H9 (cell line): ENCODE measurements around the gene MCL1. TPM values are rescaled to one million over a fixed set of nuclear protein-coding genes. Genes with fewer than 3 reads are reported as not detected.
A peak's percentile ranks its signal among the peaks of the same experiment; 100 is the strongest.

Experiments
- DNase-seq: peaks from one replicate; pipeline ENCODE4 v3.0.0-alpha.2; 2017
- H2AFZ ChIP-seq: one replicate; pipeline ENCODE4 v1.6.1; 2013; ENCODE audit warnings: mild to moderate bottlenecking, low read length, control low read depth, moderate library complexity
- H2AK5ac ChIP-seq: 2 replicates; pipeline ENCODE4 v1.6.1; 2013; ENCODE audit warnings: low read length, control low read depth, mixed read lengths; ENCODE audit not compliant: insufficient read length
- H2BK120ac ChIP-seq: one replicate; pipeline ENCODE4 v1.6.1; 2013; ENCODE audit warnings: low read depth, mild to moderate bottlenecking, low read length, control low read depth, inconsistent platforms; ENCODE audit not compliant: poor library complexity, severe bottlenecking
- H2BK12ac ChIP-seq: 2 replicates; pipeline ENCODE4 v1.6.1; 2013; ENCODE audit warnings: low read length, control low read depth, mixed read lengths, low read depth; ENCODE audit not compliant: insufficient read length
- H2BK15ac ChIP-seq: 2 replicates; pipeline ENCODE4 v1.6.1; 2013; ENCODE audit warnings: low read depth, low read length, control low read depth
- H2BK20ac ChIP-seq: one replicate; pipeline ENCODE4 v1.6.1; 2013; ENCODE audit warnings: low read depth, mild to moderate bottlenecking, low read length, control low read depth, inconsistent platforms; ENCODE audit not compliant: poor library complexity, severe bottlenecking
- H2BK5ac ChIP-seq: 2 replicates; pipeline ENCODE4 v1.6.1; 2013; ENCODE audit warnings: low read length, control low read depth, mixed read lengths; ENCODE audit not compliant: insufficient read length
- H3K14ac ChIP-seq: 2 replicates; pipeline ENCODE4 v1.6.1; 2013; ENCODE audit warnings: low read length, control low read depth; ENCODE audit not compliant: insufficient read depth
- H3K18ac ChIP-seq: 2 replicates; pipeline ENCODE4 v1.6.1; 2013; ENCODE audit warnings: low read depth, mild to moderate bottlenecking, mixed read lengths, low read length, control low read depth; ENCODE audit not compliant: insufficient read length
- H3K23ac ChIP-seq: 2 replicates; pipeline ENCODE4 v1.6.1; 2013; ENCODE audit warnings: low read length, control low read depth, mixed read lengths, low read depth; ENCODE audit not compliant: insufficient read length
- H3K23me2 ChIP-seq: 2 replicates; pipeline ENCODE4 v1.6.1; 2013; ENCODE audit warnings: low read depth, mild to moderate bottlenecking, mixed read lengths, low read length, control low read depth; ENCODE audit not compliant: insufficient read length, poor library complexity, severe bottlenecking
- H3K27ac ChIP-seq: 2 replicates; pipeline ENCODE4 v1.5.1; 2013; ENCODE audit warnings: low read length, control low read depth, mixed read lengths, low read depth; ENCODE audit not compliant: insufficient read length
- H3K27me3 ChIP-seq: 2 replicates; pipeline ENCODE4 v1.6.1; 2013; ENCODE audit warnings: low read length, control low read depth, inconsistent platforms; ENCODE audit not compliant: insufficient read depth
- H3K4ac ChIP-seq: 2 replicates; pipeline ENCODE4 v1.6.1; 2013; ENCODE audit warnings: low read depth, mild to moderate bottlenecking, control low read depth, inconsistent platforms, low read length, moderate library complexity
- H3K4me1 ChIP-seq: 2 replicates; pipeline ENCODE4 v1.6.1; 2013; ENCODE audit warnings: low read length, control low read depth, inconsistent platforms; ENCODE audit not compliant: insufficient read depth
- H3K4me2 ChIP-seq: 2 replicates; pipeline ENCODE4 v1.6.1; 2013; ENCODE audit warnings: low read length, control low read depth, mixed read lengths; ENCODE audit not compliant: insufficient read length, insufficient read depth
- H3K56ac ChIP-seq: 2 replicates; pipeline ENCODE4 v1.6.1; 2013; ENCODE audit warnings: low read depth, mild to moderate bottlenecking, mixed read lengths, low read length, control low read depth; ENCODE audit not compliant: insufficient read length
- H3K79me1 ChIP-seq: 2 replicates; pipeline ENCODE4 v1.6.1; 2013; ENCODE audit warnings: low read depth, mild to moderate bottlenecking, moderate library complexity, low read length, control low read depth, inconsistent platforms; ENCODE audit not compliant: insufficient read depth, poor library complexity, severe bottlenecking
- H3K79me2 ChIP-seq: 2 replicates; pipeline ENCODE4 v1.6.1; 2013; ENCODE audit warnings: low read length, control low read depth, inconsistent platforms; ENCODE audit not compliant: insufficient read depth
- H3K9ac ChIP-seq: 2 replicates; pipeline ENCODE4 v1.6.1; 2013; ENCODE audit warnings: low read length, control low read depth, mixed read lengths; ENCODE audit not compliant: insufficient read length; ENCODE audit errors: extremely low read depth
- H3K9me3 ChIP-seq: one replicate; pipeline ENCODE4 v1.6.1; 2013; ENCODE audit warnings: low read depth, low read length, inconsistent platforms; ENCODE audit not compliant: control insufficient read depth
- H3T11ph ChIP-seq: one replicate; pipeline ENCODE4 v1.6.1; 2013; ENCODE audit warnings: mild to moderate bottlenecking, low read length, control low read depth, inconsistent platforms
- H4K20me1 ChIP-seq: one replicate; pipeline ENCODE4 v1.6.1; 2013; ENCODE audit not compliant: control insufficient read depth, insufficient read length, insufficient read depth
- H4K5ac ChIP-seq: 2 replicates; pipeline ENCODE4 v1.6.1; 2013; ENCODE audit warnings: low read depth, mild to moderate bottlenecking, mixed read lengths, low read length, control low read depth; ENCODE audit not compliant: insufficient read length
- H4K8ac ChIP-seq: replicated peaks from 2 replicates; pipeline ENCODE4 v1.6.1; 2013; ENCODE audit warnings: low read length, control low read depth, mixed read lengths, low read depth; ENCODE audit not compliant: insufficient read length
- H4K91ac ChIP-seq: 2 replicates; pipeline ENCODE4 v1.6.1; 2013; ENCODE audit warnings: low read depth, mild to moderate bottlenecking, moderate library complexity, mixed read lengths, low read length, control low read depth; ENCODE audit not compliant: insufficient read length
- H3K27ac Mint-ChIP-seq, 3 experiments: 2 replicates in 2 of 3; 3 replicates in 1 of 3; pipeline ENCODE4 v1.8.0; 2020 to 2021; ENCODE audit warnings: mixed read lengths in 3 of 3, mild to moderate bottlenecking in 1 of 3, moderate library complexity in 1 of 3
- H3K27me3 Mint-ChIP-seq: 2 replicates; pipeline ENCODE4 v1.8.0; 2021; ENCODE audit warnings: low read depth, mild to moderate bottlenecking, moderate library complexity, mixed read lengths
- H3K36me3 Mint-ChIP-seq, 3 experiments: 2 replicates in 2 of 3; 3 replicates in 1 of 3; pipeline ENCODE4 v1.8.0; 2020 to 2021; ENCODE audit warnings: low read depth in 3 of 3, mixed read lengths in 3 of 3; ENCODE audit not compliant: insufficient read depth in 1 of 3
- H3K4me1 Mint-ChIP-seq, 2 experiments: 2 replicates each; pipeline ENCODE4 v1.8.0; 2020; ENCODE audit warnings: mixed read lengths in 2 of 2
- H3K4me3 Mint-ChIP-seq, 2 experiments: 2 replicates in 1 of 2; 3 replicates in 1 of 2; pipeline ENCODE4 v1.8.0; 2020 to 2021; ENCODE audit warnings: mild to moderate bottlenecking in 2 of 2, mixed read lengths in 2 of 2, moderate library complexity in 1 of 2
- H3K9me3 Mint-ChIP-seq, 2 experiments: 2 replicates in 1 of 2; 3 replicates in 1 of 2; pipeline ENCODE4 v1.8.0; 2020; ENCODE audit warnings: mild to moderate bottlenecking in 2 of 2, mixed read lengths in 2 of 2, moderate library complexity in 1 of 2
- CTCF ChIP-seq: fragments of 200-600 bp; sonication (generic); conservative IDR thresholded peaks from 3 replicates; pipeline ENCODE4 v1.8.0; 2021; ENCODE audit warnings: antibody characterized with exemption, mild to moderate bottlenecking
- WGBS: extraction: QIAGEN DNeasy Blood & Tissue Kit; methylation state at CpG from one replicate; pipeline ENCODE4 v1.1.7; 2013; ENCODE audit warnings: missing lambda C conversion rate, low lambda C conversion rate, mixed read lengths; ENCODE audit not compliant: insufficient read length; ENCODE audit errors: extremely low coverage; 5-methylcytosine and 5-hydroxymethylcytosine counted together
- total RNA-seq: library from RNA; stranded (reverse); gene quantifications from 2 replicates; pipeline ENCODE4 v1.2.1, GENCODE V29; 2021

The MCL1 gene
- total RNA-seq, 1 experiment from 2014 or later: 247 TPM

GRCh38 chr1:150615346-150616201 lies 36.2 kb upstream of the MCL1 start:
- Histone ChIP-seq H2BK15ac (no peak overlapping the region), H3K9me3 (no peaks in the 10 kb centered on the region), H2BK120ac (no peak overlapping the region), H3K23me2 (no peaks in the 10 kb centered on the region), H2BK5ac (no peak overlapping the region), H3K23ac (no peak overlapping the region), H3K14ac (no peak overlapping the region), H4K91ac (no peak overlapping the region), H3K27ac (no peak overlapping the region), H3K18ac (no peak overlapping the region), H2BK20ac (no peak overlapping the region), H2BK12ac (no peak overlapping the region), H4K20me1 (no peaks in the 10 kb centered on the region), H4K8ac (no peak overlapping the region), H3K4ac (no peak overlapping the region; the same call in 1 of the 2 replicates), H3K56ac (no peak overlapping the region), H3K79me2 (no peaks in the 10 kb centered on the region), H3K27me3 (no peaks in the 10 kb centered on the region), H3K79me1 (peaks cover 5% of the 10 kb centered on the region), H3K4me1 (no peaks in the 10 kb centered on the region; the same call in 1 of the 2 replicates), H2AK5ac (no peak overlapping the region), H2AFZ (no peak overlapping the region), H3T11ph (no peak overlapping the region), H4K5ac (no peak overlapping the region), H3K4me2 (no peak overlapping the region), H3K9ac (no peak overlapping the region)
- H3K4me1 Mint-ChIP-seq: peaks cover 14% of the 10 kb centered on the region in 2 experiments
- H3K27ac Mint-ChIP-seq: peak overlapping the region in 2 of 3 experiments; percentile 45 to 79; a peak in 4 of 7 replicates
- H3K4me3 Mint-ChIP-seq: no peak overlapping the region
- no peak for TF ChIP-seq CTCF
- H3K27me3 Mint-ChIP-seq: no peaks in the 10 kb centered on the region; the same call in 1 of the 2 replicates
- no peaks in the 10 kb centered on the region for H3K9me3 Mint-ChIP-seq
- no peak for DNase-seq
- peaks cover 52 to 77% (median 63%) of the 10 kb centered on the region in 3 experiments; a peak in 6 of 7 replicates for H3K36me3 Mint-ChIP-seq
- WGBS: no CpG with 5 or more reads among the region's 12 CpGs
